Caco-2 (cell line): ENCODE measurements around the gene TCTN3. TPM values are rescaled to one million over a fixed set of nuclear protein-coding genes. Genes with fewer than 3 reads are reported as not detected.

Source experiments
- BruUV-seq: library from RNA; stranded (reverse); fragments of 400-500 nt; replicated peaks from 2 replicates; lab custom pipeline; 2021; lab: Mats Ljungman, UMichigan
- CTCF ChIA-PET: fragments of 300-600 bp; sonication (Branson Sonifier 250); formaldehyde crosslinking; loops from one replicate; lab custom pipeline; 2022; ENCODE audit warnings: antibody characterized with exemption; lab: Charles Lee
- POLR2A ChIA-PET: fragments of 300-600 bp; sonication (Branson Sonifier 250); formaldehyde crosslinking; loops from one replicate; lab custom pipeline; 2022; ENCODE audit warnings: antibody characterized with exemption; lab: Charles Lee
- DNase-seq, 2 experiments: peaks; one replicate each; pipeline versions ENCODE4 v3.0.0 to v3.0.0-alpha.2; 2020 to 2022
- H3K27me3 ChIP-seq: replicated peaks from 2 replicates; pipeline ENCODE4 v1.6.0; 2011; ENCODE audit warnings: low read length; ENCODE audit not compliant: control insufficient read depth, insufficient read depth
- H3K36me3 ChIP-seq: 2 replicates; pipeline ENCODE4 v1.5.1; 2011; ENCODE audit warnings: low read length; ENCODE audit not compliant: control insufficient read depth, insufficient read depth
- H3K4me1 ChIP-seq: fragments of 250-450 bp; sonication (Bioruptor Pico); 2 replicates; pipeline ENCODE4 v1.5.1; 2020; ENCODE audit warnings: mild to moderate bottlenecking
- H3K4me3 ChIP-seq: 2 replicates; pipeline ENCODE4 v1.5.1; 2011; ENCODE audit warnings: low read depth, mild to moderate bottlenecking, control low read depth, low read length
- H3K9me3 ChIP-seq: fragments of 250-450 bp; sonication (Bioruptor Pico); 2 replicates; pipeline ENCODE4 v1.5.1; 2020; ENCODE audit warnings: mild to moderate bottlenecking, moderate library complexity
- H3K27ac Mint-ChIP-seq: one replicate; pipeline ENCODE4 v1.8.0; 2022; ENCODE audit warnings: mixed read lengths; ENCODE audit not compliant: unreplicated experiment
- H3K27me3 Mint-ChIP-seq: one replicate; pipeline ENCODE4 v1.8.0; 2022; ENCODE audit warnings: mixed read lengths; ENCODE audit not compliant: insufficient read depth, unreplicated experiment
- H3K36me3 Mint-ChIP-seq: one replicate; pipeline ENCODE4 v1.8.0; 2022; ENCODE audit warnings: mild to moderate bottlenecking, mixed read lengths; ENCODE audit not compliant: insufficient read depth, unreplicated experiment
- H3K4me1 Mint-ChIP-seq: one replicate; pipeline ENCODE4 v1.8.0; 2022; ENCODE audit warnings: low read depth, mixed read lengths; ENCODE audit not compliant: unreplicated experiment
- H3K4me3 Mint-ChIP-seq: one replicate; pipeline ENCODE4 v1.8.0; 2022; ENCODE audit warnings: mild to moderate bottlenecking, moderate library complexity, mixed read lengths; ENCODE audit not compliant: unreplicated experiment
- H3K9me3 Mint-ChIP-seq: one replicate; pipeline ENCODE4 v1.8.0; 2022; ENCODE audit warnings: mixed read lengths; ENCODE audit not compliant: unreplicated experiment
- intact Hi-C: fragments of 100-400 bp; cut with micrococcal nuclease; formaldehyde crosslinking; loops from one replicate; pipeline ENCODE4 v1.10.0; 2022; ENCODE audit not compliant: unreplicated experiment
- total RNA-seq: library from RNA; stranded (reverse); gene quantifications from 2 replicates; pipeline ENCODE4 v1.2.3, GENCODE V29; 2022
- TF ChIP-seq, protein P1 (sequence below), 2 experiments: fragments of 200-600 bp in 1 of 2; IDR thresholded peaks; 1 replicate in 1 of 2; 2 replicates in 1 of 2; pipeline versions ENCODE4 v1.5.1 to v1.8.0; 2011 to 2022; ENCODE audit warnings: antibody characterized with exemption in 1 of 2, control low read depth in 1 of 2, inconsistent platforms in 1 of 2, low read depth in 1 of 2, low read length in 1 of 2, mild to moderate bottlenecking in 1 of 2, moderate library complexity in 1 of 2; ENCODE audit not compliant: insufficient read depth in 1 of 2, severe bottlenecking in 1 of 2, unreplicated experiment in 1 of 2

Gene TCTN3
- total RNA-seq, 1 experiment from 2014 or later, result 52.1 TPM

DNA sequence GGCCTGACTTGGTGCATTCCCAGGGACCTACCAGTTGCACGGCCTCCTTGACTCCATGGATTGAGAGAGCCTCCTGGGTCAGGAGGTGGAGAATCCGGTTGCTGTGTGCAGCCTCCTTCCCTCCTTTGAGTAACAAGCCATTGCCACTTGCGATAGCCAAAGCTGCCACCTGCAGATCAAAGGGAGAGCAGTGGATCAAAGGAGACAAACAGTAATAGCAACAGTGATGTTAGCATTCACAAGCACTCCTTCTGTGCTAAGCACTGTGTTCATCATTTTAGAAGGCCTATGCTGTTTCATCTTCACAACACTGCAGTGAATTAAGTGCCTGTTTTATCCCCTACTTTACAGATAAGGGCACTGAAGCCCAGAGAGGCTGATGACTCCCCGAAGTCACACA, 77.3 kb downstream of the TCTN3 start:
- intact Hi-C loops, result no loop called here
- DNase-seq, result no peak
- Mint-ChIP-seq H3K9me3 (no peaks in the 10 kb centered on the region), H3K27ac (no peak overlapping the region), H3K36me3 (peaks cover 100% of the 10 kb centered on the region), H3K4me3 (no peak overlapping the region), H3K4me1 (peaks cover 8% of the 10 kb centered on the region), H3K27me3 (no peaks in the 10 kb centered on the region)
- TF ChIP-seq, protein P1, sequence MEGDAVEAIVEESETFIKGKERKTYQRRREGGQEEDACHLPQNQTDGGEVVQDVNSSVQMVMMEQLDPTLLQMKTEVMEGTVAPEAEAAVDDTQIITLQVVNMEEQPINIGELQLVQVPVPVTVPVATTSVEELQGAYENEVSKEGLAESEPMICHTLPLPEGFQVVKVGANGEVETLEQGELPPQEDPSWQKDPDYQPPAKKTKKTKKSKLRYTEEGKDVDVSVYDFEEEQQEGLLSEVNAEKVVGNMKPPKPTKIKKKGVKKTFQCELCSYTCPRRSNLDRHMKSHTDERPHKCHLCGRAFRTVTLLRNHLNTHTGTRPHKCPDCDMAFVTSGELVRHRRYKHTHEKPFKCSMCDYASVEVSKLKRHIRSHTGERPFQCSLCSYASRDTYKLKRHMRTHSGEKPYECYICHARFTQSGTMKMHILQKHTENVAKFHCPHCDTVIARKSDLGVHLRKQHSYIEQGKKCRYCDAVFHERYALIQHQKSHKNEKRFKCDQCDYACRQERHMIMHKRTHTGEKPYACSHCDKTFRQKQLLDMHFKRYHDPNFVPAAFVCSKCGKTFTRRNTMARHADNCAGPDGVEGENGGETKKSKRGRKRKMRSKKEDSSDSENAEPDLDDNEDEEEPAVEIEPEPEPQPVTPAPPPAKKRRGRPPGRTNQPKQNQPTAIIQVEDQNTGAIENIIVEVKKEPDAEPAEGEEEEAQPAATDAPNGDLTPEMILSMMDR (IDR thresholded peaks at IDR 0.05; ENCODE audit: insufficient read depth in 1 of 2, low read depth in 1 of 2, low read length in 1 of 2, severe bottlenecking in 1 of 2, unreplicated experiment in 1 of 2), result no peak
- Histone ChIP-seq H3K9me3 (no peaks in the 10 kb centered on the region), H3K27me3 (no peaks in the 10 kb centered on the region), H3K36me3 (peaks cover 12% of the 10 kb centered on the region), H3K4me3 (no peak overlapping the region), H3K4me1 (peaks cover 6% of the 10 kb centered on the region; the same call in 1 of the 2 replicates)
- ChIA-PET POLR2A (no interaction called here), CTCF (no interaction called here)
- no TSS peak for BruUV-seq

Other genes with a start within 250 kb of the TCTN3 start
- gene SORBS1, start 132.6 kb downstream of the TCTN3 start, total RNA-seq, result 39.3 and 44.1 TPM in 2 replicates
- gene ALDH18A1, start 37.2 kb downstream of the TCTN3 start, total RNA-seq, result 166 and 169 TPM in 2 replicates
- gene ENTPD1, start 62.2 kb upstream of the TCTN3 start, total RNA-seq, result 1.7 and 2.2 TPM in 2 replicates
- 0.39 and 0.77 TPM in 2 replicates for gene CC2D2B, start 214.0 kb upstream of the TCTN3 start, total RNA-seq